B cell (primary cell): ENCODE results near the gene ITPR2. TPM values are rescaled to one million over a fixed set of nuclear protein-coding genes. Genes with fewer than 3 reads are reported as not detected.
"Not testable (repeated sequence)": the region's sequence is repeated elsewhere in the genome, so short reads cannot be mapped to it uniquely, and the experiment has no call there.

Experiments used
- ATAC-seq: fragments of 200-7000 bp; cut with Tn5 transposase; one replicate; pipeline ENCODE4 v1.10.0; 2021; ENCODE audit warnings: low read depth, mild to moderate bottlenecking, moderate number of reproducible peaks, moderate library complexity
- CTCF ChIA-PET: fragments of 350-600 bp; sonication (Branson Sonifier 250); formaldehyde crosslinking; loops from one replicate; lab custom pipeline; 2021; ENCODE audit warnings: antibody characterized with exemption, inconsistent platforms; lab: Charles Lee
- POLR2A ChIA-PET: fragments of 350-600 bp; sonication (Branson Sonifier 250); formaldehyde crosslinking; loops from one replicate; lab custom pipeline; 2021; ENCODE audit warnings: antibody characterized with exemption; lab: Charles Lee
- DNase-seq: peaks from one replicate; pipeline ENCODE4 v3.0.0; 2013
- H2AFZ ChIP-seq: 2 replicates; pipeline ENCODE4 v1.6.1; 2012; ENCODE audit warnings: mild to moderate bottlenecking, low read depth, low read length; ENCODE audit not compliant: insufficient read depth, poor library complexity, severe bottlenecking
- H3K27ac ChIP-seq, 2 donors: 1 replicate in 1 of 2; 2 replicates in 1 of 2; pipeline ENCODE4 v1.5.1; 2012 to 2013; ENCODE audit warnings: low read length in 2 of 2, mild to moderate bottlenecking in 2 of 2, moderate library complexity in 1 of 2
- H3K27me3 ChIP-seq, 4 experiments: fragments of 200-600 bp in 1 of 4; sonication (generic) in 1 of 4; replicated peaks in 1 of 4; 1 replicate in 2 of 4; 2 replicates in 2 of 4; pipeline versions ENCODE4 v1.6.1 to v1.7.0; 2013 to 2016; ENCODE audit warnings: low read length in 3 of 4, mild to moderate bottlenecking in 2 of 4, mixed read lengths in 1 of 4, moderate library complexity in 1 of 4; ENCODE audit not compliant: insufficient read depth in 4 of 4, control insufficient read depth in 3 of 4; ENCODE audit errors: control extremely low read depth in 1 of 4
- H3K36me3 ChIP-seq, 2 experiments: replicated peaks in 1 of 2; 1 replicate in 1 of 2; 2 replicates in 1 of 2; pipeline versions ENCODE4 v1.6.1 to v1.7.1; 2013; ENCODE audit warnings: low read length in 1 of 2; ENCODE audit not compliant: insufficient read depth in 2 of 2, control insufficient read depth in 1 of 2; ENCODE audit errors: control extremely low read depth in 1 of 2, extremely low read depth in 1 of 2
- H3K4me1 ChIP-seq, 2 donors: fragments of 200-600 bp in 1 of 2; sonication (generic) in 1 of 2; 1 replicate in 1 of 2; 2 replicates in 1 of 2; pipeline versions ENCODE4 v1.5.1 to v1.6.1; 2013 to 2017; ENCODE audit warnings: low read length in 2 of 2; ENCODE audit not compliant: control insufficient read depth in 2 of 2, insufficient read depth in 2 of 2
- H3K4me2 ChIP-seq: replicated peaks from 2 replicates; pipeline ENCODE3; 2012; ENCODE audit warnings: mild to moderate bottlenecking, low read depth, low read length; ENCODE audit not compliant: poor library complexity, severe bottlenecking
- H3K4me3 ChIP-seq, 5 experiments: fragments of 200-600 bp in 1 of 5; sonication (generic) in 1 of 5; 1 replicate in 3 of 5; 2 replicates in 2 of 5; pipeline versions ENCODE4 v1.5.1 to v1.7.0; 2011 to 2016; ENCODE audit warnings: low read length in 4 of 5, mild to moderate bottlenecking in 4 of 5, low read depth in 2 of 5, control low read depth in 1 of 5, moderate library complexity in 1 of 5; ENCODE audit not compliant: insufficient read depth in 1 of 5; ENCODE audit errors: control extremely low read depth in 1 of 5, extremely low read depth in 1 of 5
- H3K79me2 ChIP-seq: fragments of 200-600 bp; sonication (generic); one replicate; pipeline ENCODE4 v1.6.0; 2016; ENCODE audit warnings: low read length; ENCODE audit not compliant: control insufficient read depth, insufficient read depth
- H3K9ac ChIP-seq: fragments of 200-600 bp; sonication (generic); 2 replicates; pipeline ENCODE4 v1.6.1; 2017; ENCODE audit warnings: mild to moderate bottlenecking, low read length, moderate library complexity
- H3K9me3 ChIP-seq, 3 donors: one replicate each; pipeline versions ENCODE4 v1.6.1 to v1.7.1; 2013; ENCODE audit warnings: low read length in 2 of 3; ENCODE audit not compliant: control insufficient read depth in 2 of 3, insufficient read depth in 1 of 3; ENCODE audit errors: control extremely low read depth in 1 of 3
- H4K20me1 ChIP-seq: 2 replicates; pipeline ENCODE4 v1.6.0; 2012; ENCODE audit warnings: mild to moderate bottlenecking, low read length; ENCODE audit not compliant: insufficient read depth, control insufficient read depth, poor library complexity, severe bottlenecking
- H3K27ac Mint-ChIP-seq: one replicate; pipeline ENCODE4 v1.8.0; 2021; ENCODE audit warnings: mixed read lengths
- H3K27me3 Mint-ChIP-seq: one replicate; pipeline ENCODE4 v1.8.0; 2021; ENCODE audit warnings: mixed read lengths
- H3K4me1 Mint-ChIP-seq: one replicate; pipeline ENCODE4 v1.8.0; 2021; ENCODE audit warnings: mixed read lengths
- H3K4me3 Mint-ChIP-seq: one replicate; pipeline ENCODE4 v1.8.0; 2021; ENCODE audit warnings: mixed read lengths
- H3K9me3 Mint-ChIP-seq: one replicate; pipeline ENCODE4 v1.8.0; 2022; ENCODE audit warnings: mixed read lengths; ENCODE audit not compliant: insufficient read depth
- EZH2 ChIP-seq: IDR thresholded peaks from 2 replicates; pipeline ENCODE4 v1.6.1; 2012; ENCODE audit warnings: borderline replicate concordance, low read depth, mild to moderate bottlenecking, moderate library complexity, low read length; ENCODE audit not compliant: insufficient read depth, poor library complexity, severe bottlenecking
- WGBS: methylation state at CpG from one replicate; pipeline ENCODE4 v1.1.5; 2013; ENCODE audit warnings: missing lambda C conversion rate; ENCODE audit not compliant: insufficient coverage; 5-methylcytosine and 5-hydroxymethylcytosine counted together
- intact Hi-C: fragments of 100-400 bp; cut with micrococcal nuclease; formaldehyde crosslinking; loops from one replicate; pipeline ENCODE4 v1.10.0; 2022
- polyA plus RNA-seq: library from polyadenylated mRNA; depleted of rRNA; stranded (reverse); fragments of >200 nt; gene quantifications from 2 replicates; pipeline ENCODE4 v1.2.3, GENCODE V29; 2012
- total RNA-seq, 2 donors: library from RNA; stranded (reverse); fragments of 120-200 nt in 1 of 2; gene quantifications; 1 replicate in 1 of 2; 2 replicates in 1 of 2; pipeline versions ENCODE4 v1.2.3 to v1.2.4, GENCODE V29; 2013 to 2022
- TF ChIP-seq, protein P1 (sequence below): fragments of 200-600 bp; IDR thresholded peaks from one replicate; pipeline ENCODE4 v1.8.0; 2022; ENCODE audit warnings: antibody characterized with exemption, mild to moderate bottlenecking

The ITPR2 gene
- total and polyA plus RNA-seq, 2 donors (not counting 1 experiment from before 2014, with no cell fraction given): 4.3 to 113 TPM

DNA sequence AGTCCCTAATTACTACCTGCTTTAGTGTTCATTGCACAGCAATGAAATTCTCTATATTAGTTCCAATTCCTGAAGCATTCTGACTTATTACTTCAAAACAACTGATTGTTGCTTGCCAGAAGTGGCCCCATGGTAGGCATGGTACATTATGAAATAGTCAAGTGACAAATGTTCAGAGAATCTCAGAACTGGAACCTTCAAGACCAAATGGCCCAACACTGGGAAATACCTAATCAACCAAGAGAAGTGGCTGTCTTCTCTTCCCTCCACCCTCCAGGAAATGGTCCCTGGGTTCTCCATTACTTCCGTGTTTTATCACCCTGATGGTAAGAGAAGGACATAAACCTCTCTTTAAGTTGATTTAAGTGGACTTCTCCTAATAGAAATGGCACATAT, 49.9 kb downstream of the ITPR2 start:
- peaks cover 4% of the 10 kb centered on the region for H3K9me3 Mint-ChIP-seq
- intact Hi-C loops: no loop called here
- TF ChIP-seq, protein P1, sequence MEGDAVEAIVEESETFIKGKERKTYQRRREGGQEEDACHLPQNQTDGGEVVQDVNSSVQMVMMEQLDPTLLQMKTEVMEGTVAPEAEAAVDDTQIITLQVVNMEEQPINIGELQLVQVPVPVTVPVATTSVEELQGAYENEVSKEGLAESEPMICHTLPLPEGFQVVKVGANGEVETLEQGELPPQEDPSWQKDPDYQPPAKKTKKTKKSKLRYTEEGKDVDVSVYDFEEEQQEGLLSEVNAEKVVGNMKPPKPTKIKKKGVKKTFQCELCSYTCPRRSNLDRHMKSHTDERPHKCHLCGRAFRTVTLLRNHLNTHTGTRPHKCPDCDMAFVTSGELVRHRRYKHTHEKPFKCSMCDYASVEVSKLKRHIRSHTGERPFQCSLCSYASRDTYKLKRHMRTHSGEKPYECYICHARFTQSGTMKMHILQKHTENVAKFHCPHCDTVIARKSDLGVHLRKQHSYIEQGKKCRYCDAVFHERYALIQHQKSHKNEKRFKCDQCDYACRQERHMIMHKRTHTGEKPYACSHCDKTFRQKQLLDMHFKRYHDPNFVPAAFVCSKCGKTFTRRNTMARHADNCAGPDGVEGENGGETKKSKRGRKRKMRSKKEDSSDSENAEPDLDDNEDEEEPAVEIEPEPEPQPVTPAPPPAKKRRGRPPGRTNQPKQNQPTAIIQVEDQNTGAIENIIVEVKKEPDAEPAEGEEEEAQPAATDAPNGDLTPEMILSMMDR: no peak
- TF ChIP-seq EZH2: no peak

DNA sequence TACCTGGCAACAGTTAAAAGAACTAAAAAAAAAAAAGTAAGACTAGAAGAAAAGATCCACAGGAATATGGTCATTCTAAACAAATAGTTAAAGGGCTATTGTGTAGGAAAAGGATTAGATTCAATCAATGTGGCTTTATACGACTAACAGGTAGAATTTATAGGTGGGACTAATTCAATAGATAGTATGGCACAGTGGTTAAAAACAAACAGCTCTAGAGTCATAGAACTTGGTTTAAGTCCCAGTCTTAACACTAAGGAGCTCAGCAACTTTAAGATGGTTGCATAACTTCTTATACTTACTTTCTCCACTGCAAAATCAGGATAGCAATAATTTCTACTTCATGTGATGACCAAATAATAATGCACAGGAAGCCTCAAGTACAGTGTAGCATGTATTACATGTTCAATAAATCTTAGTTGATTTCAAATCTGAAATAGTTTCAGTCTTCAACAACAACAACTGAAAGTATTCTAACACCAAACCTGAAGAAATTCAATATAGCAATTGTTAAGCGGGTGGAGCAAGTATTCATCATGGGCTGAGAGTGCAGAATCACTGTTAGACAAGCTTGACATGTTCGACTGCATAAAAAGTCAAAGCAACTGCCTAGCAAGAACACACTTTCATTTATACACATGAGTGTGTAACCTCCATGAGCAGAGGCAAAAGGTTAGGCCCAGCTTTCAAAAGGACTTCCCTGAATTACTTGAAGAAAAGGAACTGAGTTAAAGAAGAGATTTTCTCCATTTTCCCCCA, 50.4 kb downstream of the ITPR2 start:
- no peaks in the 10 kb centered on the region for H3K4me1 ChIP-seq
- H3K36me3 ChIP-seq: peaks cover 3 to 10% of the 10 kb centered on the region in 2 experiments
- peaks cover 4% of the 10 kb centered on the region for H3K4me1 Mint-ChIP-seq
- H3K9ac ChIP-seq: no peak overlapping the region
- H3K9me3 ChIP-seq: peaks cover 0 to 16% (median 3%) of the 10 kb centered on the region in 3 donors
- H3K4me3 ChIP-seq: no peak overlapping the region
- H3K27me3 ChIP-seq: no peaks in the 10 kb centered on the region
- H3K27ac Mint-ChIP-seq: no peak overlapping the region
- no peak for TF ChIP-seq EZH2
- TF ChIP-seq, protein P1: no peak
- ChIA-PET POLR2A (no interaction called here), CTCF (interaction anchor here (0.9 kb wide), 1 partner anchor 50 kb away, joined by 3 read pairs; the partner anchor contains the start of gene ITPR2)
- ATAC-seq (no peak), DNase-seq (no peak)
- 100% methylated on average over 1 of the region's 3 CpGs for WGBS
- no peak overlapping the region for H3K27ac ChIP-seq
- no peak overlapping the region for H3K4me2 ChIP-seq
- H3K4me3 Mint-ChIP-seq: no peak overlapping the region
- H3K9me3 Mint-ChIP-seq: peaks cover 6% of the 10 kb centered on the region
- no peaks in the 10 kb centered on the region for H3K27me3 Mint-ChIP-seq
- H4K20me1 ChIP-seq: no peaks in the 10 kb centered on the region
- H3K79me2 ChIP-seq: peaks cover 4% of the 10 kb centered on the region
- no peak overlapping the region for H2AFZ ChIP-seq
- intact Hi-C loops: no loop called here

More for the DNA sequence above, 49.9 kb downstream of the ITPR2 start:
- H3K4me1 ChIP-seq: no peaks in the 10 kb centered on the region
- H2AFZ ChIP-seq: no peak overlapping the region
- H3K9ac ChIP-seq: no peak overlapping the region
- no peaks in the 10 kb centered on the region for H3K27me3 Mint-ChIP-seq
- no peak overlapping the region for H3K27ac ChIP-seq
- no peak overlapping the region for H3K4me2 ChIP-seq
- ATAC-seq (no peak), DNase-seq (no peak)
- H4K20me1 ChIP-seq: no peaks in the 10 kb centered on the region
- peaks cover 3 to 14% of the 10 kb centered on the region in 2 experiments for H3K36me3 ChIP-seq
- no peak overlapping the region for H3K27ac Mint-ChIP-seq
- no CpG with 5 or more reads among the region's 1 CpG for WGBS
- H3K27me3 ChIP-seq: no peaks in the 10 kb centered on the region
- CTCF ChIA-PET: interaction anchor here (0.9 kb wide), 1 partner anchor 49 kb away, joined by 3 read pairs; the partner anchor contains the start of gene ITPR2
- peaks cover 0 to 11% (median 0%) of the 10 kb centered on the region in 3 donors for H3K9me3 ChIP-seq
- peaks cover 5% of the 10 kb centered on the region for H3K79me2 ChIP-seq
- H3K4me1 Mint-ChIP-seq: peaks cover 4% of the 10 kb centered on the region
- no peak overlapping the region for H3K4me3 ChIP-seq
- H3K4me3 Mint-ChIP-seq: no peak overlapping the region
- POLR2A ChIA-PET: no interaction called here

DNA sequence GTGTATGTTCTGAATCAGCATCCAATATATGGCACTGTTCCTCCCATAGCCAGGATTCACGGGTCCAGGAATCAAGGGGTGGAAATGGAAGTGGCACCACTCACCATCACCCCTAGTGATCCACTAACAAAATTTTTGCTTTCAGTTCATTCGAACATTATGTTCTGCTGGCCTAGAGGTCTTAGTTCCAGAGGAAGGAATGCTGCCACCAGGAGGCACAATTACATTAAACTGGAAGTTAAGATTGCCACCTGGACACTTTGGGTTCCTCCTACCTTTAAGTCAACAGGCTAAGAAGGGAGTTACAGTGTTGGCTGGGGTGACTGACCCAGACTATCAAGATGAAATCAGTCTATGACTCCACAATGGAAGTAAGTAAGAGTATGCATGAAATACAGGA, 52.3 kb downstream of the ITPR2 start:
- H3K27ac ChIP-seq, H2AFZ ChIP-seq, H3K4me3 ChIP-seq, ATAC-seq, POLR2A ChIA-PET, H3K4me1 ChIP-seq, H3K27me3 ChIP-seq, H4K20me1 ChIP-seq, H3K27me3 Mint-ChIP-seq, H3K27ac Mint-ChIP-seq, intact Hi-C loops, H3K4me3 Mint-ChIP-seq, DNase-seq, H3K4me1 Mint-ChIP-seq, H3K36me3 ChIP-seq, H3K79me2 ChIP-seq, H3K9ac ChIP-seq, CTCF ChIA-PET, H3K4me2 ChIP-seq: not testable (repeated sequence)
- H3K9me3 Mint-ChIP-seq: peaks cover 10% of the 10 kb centered on the region
- peaks cover 1 to 16% (median 9%) of the 10 kb centered on the region in 3 donors for H3K9me3 ChIP-seq
- WGBS: 100% methylated on average over 1 of the region's 2 CpGs
